Activated CD8-positive, alpha-beta memory T cell treated with anti-CD3 and anti-CD28 coated beads, Interleukin-2, amount 50 U/mL, for 48 hours (primary cell): ENCODE measurements around the gene NTNG1.
"Not testable (repeated sequence)": the region's sequence is repeated elsewhere in the genome, so short reads cannot be mapped to it uniquely, and the experiment has no call there.

Experiments used
- DNase-seq: peaks from one replicate; pipeline ENCODE4 v3.0.0-alpha.2; 2020

Gene NTNG1

DNA sequence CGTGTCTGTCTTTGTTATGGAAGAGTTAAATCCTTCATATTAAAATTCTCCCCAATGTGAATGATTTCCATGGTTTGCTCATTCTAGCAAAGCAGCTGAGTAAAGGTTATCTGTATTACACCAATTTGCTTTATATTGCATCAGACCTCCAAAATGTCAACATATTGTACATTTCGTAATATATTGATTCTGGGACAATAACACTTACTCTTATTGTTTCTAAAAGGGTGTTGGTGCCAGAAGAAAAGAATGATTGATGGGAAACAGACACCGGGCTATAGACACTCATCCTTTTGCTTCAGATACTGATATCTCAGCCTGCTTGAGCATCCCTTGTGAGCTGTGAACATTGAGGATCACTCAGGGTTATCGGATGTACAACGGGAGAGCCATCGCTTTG, 7.0 kb downstream of the NTNG1 start:
- no peak for DNase-seq

DNA sequence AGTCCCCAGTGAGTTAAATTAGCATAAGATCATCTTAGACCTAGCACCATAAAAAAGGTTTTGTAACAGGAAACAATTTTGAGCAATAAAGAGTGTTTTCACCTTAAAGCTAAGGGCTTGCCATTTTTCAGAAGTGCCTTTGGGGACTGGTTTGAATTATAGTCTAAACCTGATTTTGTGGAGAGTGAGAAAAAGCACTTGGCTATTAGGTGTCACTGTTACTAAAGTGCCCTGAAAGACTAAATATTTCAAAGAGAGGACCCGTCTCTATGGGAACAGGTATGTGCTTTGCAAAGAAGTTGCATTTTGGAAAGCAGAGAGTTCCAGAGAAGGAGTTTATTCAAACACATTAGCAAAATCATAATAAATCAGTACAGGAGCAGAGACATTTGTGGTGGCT, 9.1 kb downstream of the NTNG1 start:
- DNase-seq: no peak

DNA sequence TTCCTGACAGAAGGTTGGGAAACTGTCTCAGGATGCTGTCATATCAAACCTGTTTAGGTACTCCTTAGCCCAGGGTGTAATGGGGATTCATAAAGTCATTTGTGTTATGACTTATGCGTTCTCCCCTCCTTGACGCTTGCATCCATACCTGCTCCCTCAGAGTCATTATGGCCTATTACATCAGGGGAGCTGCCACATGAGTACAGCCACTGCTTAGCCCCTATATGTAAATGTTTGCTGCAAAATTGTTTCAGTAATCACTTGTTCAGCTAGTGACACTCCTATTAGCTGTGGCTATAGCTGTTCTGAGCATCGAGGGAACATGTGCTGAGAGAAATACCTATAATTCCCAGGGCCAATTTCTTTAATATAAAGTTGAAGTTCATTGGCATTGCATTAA, 10.5 kb downstream of the NTNG1 start:
- no peak for DNase-seq

DNA sequence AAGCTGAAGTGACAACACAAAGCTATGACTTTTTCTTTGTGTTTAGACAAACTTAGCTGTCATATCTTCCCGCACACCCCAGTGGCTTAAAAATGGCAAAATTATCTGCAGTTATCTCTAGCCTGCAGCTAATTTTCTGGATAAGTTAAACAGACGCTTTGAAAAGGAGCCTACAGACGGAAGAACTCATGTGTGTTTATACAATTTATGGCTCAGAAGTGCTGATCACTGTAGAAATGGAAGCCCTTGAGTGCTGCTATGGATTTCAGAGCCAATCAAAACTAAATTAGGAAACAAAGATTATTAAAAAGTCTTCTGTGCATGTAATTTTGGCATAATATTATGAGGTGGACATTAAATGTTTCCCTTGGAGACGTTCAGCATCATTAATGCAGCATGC, 11.6 kb downstream of the NTNG1 start:
- DNase-seq: no peak

DNA sequence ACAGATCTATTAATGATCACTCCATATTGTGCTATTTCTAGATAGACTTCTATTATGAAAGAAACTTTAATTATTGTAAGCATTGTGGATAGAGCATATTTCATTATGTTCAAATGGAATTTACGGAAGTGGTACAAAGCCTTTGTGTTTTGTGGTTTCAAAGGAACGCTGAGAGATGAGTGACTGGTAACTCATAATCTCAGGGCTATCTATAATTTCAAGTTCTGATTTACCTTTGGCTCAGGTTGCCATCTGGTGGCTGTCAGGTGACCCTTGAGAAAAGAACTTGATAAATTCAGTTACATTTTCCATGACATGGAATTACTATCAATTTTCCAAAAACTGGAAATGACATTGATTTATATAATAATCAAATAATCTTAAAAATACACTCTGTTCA, 12.2 kb downstream of the NTNG1 start:
- DNase-seq: no peak

DNA sequence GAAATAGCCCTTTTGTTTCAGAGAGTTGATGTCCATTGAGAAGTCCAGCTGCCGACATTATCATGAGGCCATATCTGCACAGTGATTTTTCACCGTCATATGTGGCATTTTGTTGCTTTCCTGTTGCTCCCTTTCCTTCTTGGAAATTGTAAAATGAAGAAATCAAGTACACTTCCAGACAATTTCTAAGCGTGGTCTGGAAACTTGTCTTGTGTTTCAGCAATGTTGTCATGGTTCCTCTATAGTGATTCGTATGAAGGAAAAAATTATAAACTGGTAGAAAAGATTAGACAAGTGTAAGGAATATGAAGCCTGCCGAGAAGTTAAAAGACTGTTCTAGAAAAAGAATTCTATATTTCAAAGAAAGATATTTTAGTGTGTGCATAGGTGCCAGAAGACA, 17.7 kb downstream of the NTNG1 start:
- no peak for DNase-seq

DNA sequence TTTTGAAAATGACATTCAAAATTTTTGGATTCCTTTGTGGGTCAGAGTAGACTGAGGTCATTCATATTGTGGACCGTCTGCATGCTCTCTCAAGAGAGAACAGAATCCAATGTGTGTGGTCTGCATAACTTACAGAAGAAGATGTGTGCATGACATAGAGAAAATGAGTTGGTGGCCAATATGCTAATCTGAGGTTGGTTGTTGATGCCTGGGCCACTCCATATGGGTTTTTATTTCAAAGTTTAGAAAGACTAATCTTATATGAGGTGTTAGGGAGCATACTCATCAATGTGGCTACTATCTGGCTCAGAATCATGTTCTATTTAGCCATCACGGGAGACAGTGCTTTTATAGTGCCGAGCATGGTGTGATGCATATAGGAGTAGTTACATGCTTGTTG, 18.2 kb downstream of the NTNG1 start:
- DNase-seq: no peak

DNA sequence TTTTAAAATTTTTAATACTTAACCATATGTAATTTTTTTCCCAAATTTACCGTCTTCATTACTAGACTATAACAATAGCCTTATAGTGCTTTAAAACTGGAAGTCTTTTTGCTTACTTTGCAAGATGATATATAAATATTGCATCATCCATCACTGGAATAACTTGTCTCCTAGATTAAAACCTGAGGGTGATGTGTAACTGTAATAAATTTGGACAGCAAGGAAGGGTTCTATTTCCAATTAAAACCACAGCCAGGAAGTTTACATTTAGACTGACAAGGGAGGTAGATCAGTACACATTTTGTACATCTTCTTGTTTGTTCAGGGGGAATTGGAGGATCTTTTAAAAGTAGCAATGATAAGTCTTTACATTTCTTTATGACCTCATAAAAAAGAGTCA, 21.9 kb downstream of the NTNG1 start:
- no peak for DNase-seq

DNA sequence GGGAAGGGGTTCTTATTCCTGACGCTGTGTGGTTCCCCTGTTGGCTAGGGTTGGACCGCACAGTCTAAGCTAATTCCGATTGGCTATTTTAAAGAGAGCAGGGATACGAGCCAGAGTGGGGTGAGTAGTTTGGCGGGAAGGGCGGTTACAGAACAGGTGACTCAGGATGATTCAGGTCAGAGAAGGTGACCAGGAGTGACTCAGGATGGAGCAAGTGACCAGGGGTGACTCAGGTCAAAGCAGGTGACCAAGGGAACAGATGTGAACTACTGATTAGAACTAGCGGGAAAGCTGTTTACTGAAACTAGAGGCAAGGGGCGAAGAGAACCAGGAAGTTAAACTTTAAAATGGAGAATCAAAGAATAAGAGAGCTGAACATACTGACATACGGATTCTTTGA, 24.1 kb downstream of the NTNG1 start:
- DNase-seq: not testable (repeated sequence)

DNA sequence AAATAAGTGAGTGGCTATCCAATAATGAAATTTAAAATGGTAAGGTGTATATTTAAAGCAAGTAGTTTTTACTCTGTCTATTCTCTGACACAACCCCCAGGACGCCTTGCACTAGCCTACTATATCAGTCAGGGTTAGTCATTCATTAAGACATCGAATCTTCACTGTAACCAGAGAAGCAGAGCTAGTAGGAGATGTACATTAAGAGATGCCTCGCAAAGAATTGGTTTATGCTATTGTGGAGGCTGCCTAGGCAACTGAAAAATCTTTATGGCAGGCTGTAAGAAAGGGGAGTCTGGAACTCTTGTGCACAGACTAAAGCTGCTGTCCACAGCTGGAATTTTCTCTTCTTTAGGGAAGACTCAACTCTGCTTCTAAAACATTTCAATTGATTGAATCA, 28.8 kb downstream of the NTNG1 start:
- no peak for DNase-seq

DNA sequence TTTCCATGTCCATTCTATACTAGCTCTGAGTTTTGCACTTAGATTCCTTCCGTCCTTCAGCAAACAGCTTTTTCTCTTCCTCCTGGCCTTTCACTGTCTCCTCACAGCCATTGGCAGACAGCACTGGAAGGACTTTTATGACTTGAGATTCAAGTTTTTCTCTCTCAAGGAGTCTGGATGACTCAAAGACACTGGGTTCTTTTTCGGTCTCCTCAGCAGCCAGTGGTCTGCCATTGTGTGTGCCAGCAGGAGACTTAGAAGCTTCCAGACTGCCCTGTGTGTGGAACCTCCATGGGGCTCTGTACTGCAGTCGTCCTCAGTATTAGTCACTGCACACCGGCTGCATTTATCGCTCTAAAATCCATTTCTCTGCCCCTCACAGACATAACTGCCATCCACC, 30.5 kb downstream of the NTNG1 start:
- no peak for DNase-seq

DNA sequence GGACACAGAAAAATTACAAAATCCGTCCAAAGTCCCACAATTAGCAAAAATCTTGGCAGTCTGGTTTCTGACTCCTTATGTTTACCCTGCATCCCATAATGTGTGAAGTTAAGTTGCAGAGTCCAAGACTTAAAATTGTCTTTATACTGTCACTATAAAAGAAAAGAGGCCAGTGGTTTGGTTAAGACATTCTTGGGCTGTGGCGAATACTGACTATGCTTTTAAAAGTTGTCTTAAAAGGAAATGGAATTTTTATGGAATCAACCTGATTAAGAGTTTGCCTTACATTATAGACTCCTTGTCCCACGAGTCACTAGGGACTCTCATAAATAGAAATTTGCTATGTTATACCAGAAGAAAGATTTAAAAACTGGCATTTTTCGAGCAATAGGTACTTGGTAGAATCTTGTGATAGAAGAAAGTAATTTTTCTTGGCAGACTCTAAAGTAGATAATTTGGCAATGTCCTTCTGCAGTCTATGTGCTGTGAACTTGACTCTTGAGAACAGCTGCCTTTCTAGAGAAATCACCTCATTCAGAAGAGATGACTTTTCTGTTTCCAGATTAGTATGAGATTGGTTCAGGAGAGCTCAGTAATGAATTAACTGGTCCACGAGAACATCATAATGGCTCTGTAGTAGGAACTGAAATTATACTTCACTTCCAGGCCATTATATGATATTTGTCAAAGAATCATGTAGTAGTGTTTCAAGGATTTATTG, 31.8 kb downstream of the NTNG1 start:
- DNase-seq: no peak

DNA sequence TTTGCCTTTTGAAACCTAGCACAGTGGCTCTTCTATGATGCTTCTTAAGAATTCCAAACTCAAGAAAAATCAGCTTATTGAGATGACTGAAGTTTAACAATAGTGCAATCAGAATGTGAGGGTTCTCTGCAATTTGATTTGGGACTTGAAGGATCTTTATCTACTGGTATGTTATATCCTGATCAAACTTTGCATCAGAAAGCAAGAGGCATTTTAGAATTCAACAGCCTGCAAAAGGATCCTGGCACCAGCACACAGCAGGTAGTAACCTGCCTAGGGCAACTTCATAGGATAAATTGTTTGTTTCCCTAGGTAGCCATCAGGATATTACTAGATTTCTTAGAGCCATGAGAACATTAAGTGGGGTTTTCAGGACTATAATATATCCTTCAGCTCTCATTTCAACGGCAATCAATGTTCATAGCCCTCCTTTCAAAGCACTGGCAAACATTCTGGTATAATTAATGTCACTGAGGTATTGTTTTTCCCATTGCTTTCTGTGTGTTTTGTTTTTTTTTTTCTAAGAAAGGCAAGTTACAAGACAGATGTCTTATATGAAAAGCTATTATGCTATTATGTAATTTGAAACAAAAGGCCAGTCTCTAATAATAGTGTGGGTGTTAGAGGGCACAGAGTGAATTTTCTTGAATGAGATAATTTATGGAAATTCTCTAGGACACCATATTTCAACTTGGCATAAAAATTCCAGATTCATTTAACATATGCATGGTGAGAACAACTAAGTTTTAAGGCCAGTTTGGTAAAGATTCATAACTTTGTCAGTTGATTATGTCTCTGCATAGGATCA, 34.5 kb downstream of the NTNG1 start:
- no peak for DNase-seq

DNA sequence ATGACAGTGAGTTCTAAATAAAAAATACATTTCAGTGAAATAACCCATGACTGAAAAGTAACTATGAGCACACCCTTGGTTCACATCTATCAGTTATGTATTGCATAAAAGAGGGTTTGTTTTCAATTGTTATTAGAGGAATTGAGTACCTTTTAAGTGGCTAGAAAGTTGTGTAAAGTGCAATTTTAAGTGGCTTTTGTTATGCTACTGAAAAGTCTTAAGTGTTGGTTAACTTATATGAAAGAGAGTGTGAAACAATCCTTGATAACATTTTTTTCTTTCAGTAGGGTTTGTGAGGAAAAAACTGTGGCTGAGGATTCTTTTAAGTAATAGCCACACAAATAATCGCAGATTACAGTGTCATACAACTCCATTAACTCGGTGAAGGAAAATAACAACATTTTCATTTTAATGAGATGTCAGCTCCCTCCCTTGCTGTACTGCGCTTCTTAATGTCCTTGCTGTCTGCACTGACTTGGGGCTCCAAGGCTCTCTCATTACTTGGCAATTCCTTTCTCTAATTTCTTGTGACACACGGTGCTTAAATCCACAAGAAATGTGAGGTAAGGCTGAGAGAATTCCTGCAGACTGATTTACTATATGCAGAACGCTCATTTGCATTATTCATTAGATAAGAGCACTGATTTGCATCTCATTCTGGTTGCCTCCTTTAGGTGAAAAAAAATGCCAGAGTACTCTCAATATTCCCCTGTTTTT, 40.6 kb downstream of the NTNG1 start:
- DNase-seq: no peak

DNA sequence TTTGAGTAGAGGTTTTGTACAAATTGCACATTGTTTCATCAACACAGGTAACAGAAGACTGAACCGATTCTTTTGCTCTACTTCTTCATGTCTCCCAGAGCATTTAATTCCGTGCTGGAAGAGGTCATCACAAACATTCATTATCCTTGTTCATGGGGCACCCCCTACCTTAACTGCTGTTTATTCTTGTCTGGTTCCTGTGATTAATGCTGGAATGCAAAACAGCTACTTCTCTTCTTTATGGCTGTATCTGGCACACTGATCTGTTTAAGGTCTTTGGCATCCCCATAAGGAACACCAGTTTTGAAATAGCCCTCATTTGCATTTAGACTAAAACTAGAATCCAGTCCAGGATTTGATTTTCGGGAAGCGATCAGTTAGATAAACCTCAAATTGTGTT, 42.2 kb downstream of the NTNG1 start:
- DNase-seq: no peak

DNA sequence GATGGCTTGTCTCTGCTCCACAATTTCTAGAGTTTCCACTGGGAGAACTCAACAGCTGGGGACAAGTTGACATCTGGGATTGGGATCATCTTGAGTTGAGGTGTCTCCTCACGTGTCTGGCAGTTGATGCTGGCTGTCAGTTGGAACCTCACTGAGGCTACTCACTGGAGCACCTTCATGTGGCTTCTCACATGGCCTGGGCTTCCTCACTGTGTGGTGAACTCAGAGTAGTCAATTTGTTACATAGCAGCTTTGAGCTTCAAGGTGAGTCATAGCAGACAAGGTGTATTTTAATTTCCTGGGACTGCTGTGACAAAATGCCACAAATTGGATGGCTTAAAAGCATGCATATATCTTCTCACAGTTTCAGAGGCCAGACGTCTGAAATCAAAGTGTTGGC, 44.0 kb downstream of the NTNG1 start:
- DNase-seq: no peak

DNA sequence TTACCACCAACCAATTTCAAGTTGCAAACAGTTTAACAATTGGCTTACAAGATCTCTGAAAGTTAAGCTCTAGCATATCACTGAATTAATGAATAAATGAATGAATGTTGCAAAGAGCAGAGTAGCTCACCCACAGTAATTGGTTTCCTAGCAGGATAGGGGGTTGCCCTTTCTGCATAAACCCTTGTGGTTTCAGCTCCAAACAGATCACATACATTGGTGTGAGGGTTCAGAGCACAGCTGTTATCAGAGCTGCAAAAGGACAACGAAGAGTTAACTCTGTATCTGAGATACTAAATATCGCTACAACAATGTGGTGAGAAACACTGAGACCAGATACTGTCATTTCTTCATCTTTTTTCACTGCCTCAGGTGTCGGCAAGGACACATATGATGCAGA, 46.6 kb downstream of the NTNG1 start:
- DNase-seq: no peak

DNA sequence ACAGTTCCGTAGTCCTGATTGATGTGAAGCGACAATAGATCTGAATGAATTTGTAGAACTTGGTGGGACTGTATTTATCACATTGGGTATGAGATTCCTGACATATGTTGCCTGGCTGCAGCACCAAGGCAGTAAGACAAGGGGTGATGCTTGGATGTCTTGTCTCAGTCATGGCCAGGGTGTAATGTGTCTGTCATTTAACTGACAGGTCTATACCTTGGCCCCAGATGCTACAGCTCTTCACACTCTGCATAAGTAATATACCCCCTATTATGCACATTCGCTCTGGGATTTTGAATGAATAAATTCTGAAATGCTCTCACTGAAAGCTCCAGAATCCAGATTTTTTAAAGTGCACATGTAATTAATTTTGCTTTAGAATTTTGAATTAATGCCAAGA, 47.3 kb downstream of the NTNG1 start:
- no peak for DNase-seq

DNA sequence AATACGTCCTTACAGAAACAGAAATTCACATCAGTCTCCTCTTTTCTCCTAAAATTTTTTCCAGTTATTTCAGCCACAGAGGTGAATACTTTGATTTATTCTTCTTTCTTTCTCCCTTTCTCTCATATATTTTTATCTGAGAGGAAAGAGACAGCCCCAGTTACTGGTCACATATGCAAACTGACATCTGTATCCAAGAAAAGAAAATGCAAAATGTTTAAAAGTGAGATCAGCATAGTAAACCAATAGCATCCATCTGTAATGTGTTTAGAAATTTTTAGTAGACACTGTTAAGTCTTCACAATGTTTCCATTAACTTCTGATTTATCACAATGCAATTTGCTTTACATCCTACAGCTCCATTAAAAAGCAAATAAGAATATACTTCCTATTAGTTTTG, 53.5 kb downstream of the NTNG1 start:
- no peak for DNase-seq

DNA sequence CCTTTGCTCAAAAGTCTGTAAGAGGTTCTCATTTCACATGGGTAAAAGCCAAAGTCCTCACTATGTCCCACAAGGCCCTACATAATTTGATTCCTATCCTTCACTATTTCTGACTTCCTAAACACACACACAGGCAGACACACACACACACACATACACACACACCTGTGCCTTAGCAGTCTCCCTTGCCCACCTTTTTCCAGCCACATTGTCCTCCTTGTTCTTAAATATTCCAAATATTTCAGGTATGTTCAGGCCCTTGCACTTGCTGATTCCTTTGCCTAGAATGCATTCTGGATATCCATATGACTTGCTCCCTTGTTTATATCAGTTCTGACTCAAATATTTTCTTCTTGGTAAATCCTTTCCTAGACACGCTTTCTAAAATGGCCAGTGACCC, 54.6 kb downstream of the NTNG1 start:
- no peak for DNase-seq

DNA sequence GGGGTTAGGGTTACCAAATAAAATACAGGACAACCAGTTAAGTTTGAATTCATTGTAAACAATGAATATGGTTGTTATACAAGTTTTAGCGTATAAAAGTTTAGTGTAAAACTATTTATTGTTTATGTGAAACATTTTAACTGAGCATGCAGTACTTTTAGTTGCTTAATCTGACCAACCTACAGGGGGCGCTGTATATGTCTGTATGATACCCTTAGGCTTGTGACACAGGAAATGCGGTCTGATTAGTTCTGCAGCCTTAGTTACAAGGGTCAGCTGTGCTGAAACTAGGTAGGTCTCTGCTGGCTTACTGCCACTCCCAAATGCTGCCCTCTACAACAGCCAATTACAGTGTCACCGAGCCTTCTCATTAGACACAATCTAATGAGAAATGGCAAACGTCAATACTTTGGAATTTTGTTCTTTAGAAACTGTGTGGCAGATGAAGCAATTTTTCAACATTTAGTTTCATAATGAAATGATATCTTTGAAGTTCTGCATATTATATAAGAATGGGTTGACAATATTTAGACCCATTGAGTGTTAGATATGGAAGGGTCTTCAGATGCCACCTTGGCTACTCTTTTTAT, 56.2 kb downstream of the NTNG1 start:
- DNase-seq: peak; percentile 51

DNA sequence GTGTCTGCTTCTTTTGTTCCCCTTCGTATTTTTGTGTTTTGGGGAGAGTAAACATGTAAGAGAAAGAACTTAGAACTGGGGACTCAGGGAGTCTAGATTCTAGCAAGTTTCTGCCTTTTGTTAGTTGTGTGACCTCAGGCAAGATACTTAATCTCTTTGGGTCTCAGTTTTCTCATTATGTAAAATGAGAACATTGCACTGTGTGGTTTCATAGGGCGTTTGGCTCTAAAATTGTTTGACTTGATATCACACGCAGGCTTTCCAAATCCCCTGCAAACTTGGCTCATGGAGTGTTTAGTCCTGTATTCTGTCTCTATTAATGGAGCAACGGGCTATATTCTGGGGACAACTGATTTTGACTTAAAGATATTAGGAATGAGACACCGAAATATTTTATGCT, 57.7 kb downstream of the NTNG1 start:
- no peak for DNase-seq

DNA sequence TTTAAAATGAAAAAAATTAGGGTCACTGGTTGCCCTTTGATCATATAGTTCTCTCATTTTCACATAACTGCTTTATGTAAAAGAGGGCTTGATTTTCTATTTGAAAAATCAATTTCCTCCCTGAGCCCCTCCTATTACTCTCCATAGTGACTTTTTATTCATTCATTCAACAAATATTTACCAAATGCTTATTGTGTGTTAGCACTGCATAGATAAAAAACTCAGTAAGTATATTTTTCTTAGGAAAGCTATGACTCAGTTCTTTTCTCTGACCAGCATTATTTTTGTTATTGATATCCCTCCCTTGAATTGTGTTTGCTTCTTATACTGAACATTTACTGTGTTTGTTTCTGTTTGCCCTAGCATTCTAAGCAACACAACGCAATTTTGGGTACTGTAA, 59.8 kb downstream of the NTNG1 start:
- no peak for DNase-seq

DNA sequence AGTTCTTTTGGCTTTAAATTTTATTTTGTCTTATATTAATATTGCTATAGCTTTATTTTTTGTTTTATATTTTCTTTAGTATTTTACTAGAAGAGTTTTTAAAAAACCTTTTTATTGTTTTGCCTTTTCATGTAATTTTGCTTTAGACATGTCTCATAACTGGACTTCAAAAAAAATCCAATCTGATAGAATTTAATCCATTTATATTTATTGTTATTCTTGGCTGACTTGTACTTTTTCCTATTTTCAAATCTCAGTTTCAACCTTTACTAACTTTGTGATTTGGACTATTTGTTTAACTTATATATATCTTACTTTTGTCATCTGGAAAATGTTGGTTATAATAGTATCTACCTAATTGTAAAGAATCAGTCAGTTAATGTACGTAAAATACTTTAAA, 61.2 kb downstream of the NTNG1 start:
- no peak for DNase-seq
